ENCODE results near the gene OR2V1.
"Not testable (repeated sequence)": the region's sequence is repeated elsewhere in the genome, so short reads cannot be mapped to it uniquely, and the experiment has no call there.

OR2V1 gene

DNA sequence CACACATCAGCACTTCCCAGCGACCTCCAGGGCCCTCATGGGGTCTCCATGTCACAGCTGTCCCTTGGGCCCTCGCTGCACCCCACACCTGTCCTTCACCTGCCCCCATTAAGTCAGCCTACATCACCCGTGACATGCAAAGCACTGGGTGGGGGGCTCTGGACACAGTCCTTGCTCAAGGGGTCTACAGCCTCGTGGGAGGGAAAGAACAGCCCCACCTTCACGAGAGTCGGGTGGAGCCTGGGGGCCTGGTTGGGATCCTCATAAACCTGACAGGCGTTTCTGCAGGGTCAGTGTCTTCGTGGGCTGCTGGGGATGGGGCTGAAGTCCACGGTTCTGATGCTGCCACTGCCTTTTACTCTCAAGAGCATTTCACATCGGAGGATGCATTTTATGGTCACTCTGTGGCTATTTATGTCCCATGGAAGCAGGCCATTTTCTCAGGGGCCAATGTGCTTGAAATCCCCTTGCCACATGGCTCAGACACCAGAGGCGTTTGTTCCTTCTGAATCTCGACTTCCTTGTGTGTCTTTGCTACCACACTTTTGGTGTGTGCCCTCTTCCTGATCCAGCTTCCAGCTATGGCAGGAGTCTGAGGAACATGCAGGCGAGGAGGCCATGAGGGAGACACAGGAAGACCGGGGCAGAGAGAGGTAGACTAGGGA, at the start of gene OR2V1:
Gene OR2V1 (minus strand): TSS at position 338 of the 665 bp plus-strand sequence. CDS start 5,865 bp downstream, outside the sequence.
- no peak for DNase-seq

GRCh38 chr5:181177559-181177958, 46.6 kb upstream of the OR2V1 start:
- not testable (repeated sequence) for DNase-seq

- DNase-seq: no peak
Observed at GRCh38 chr5:181176254-181176952, 45.4 kb upstream of the OR2V1 start.

- DNase-seq: no peak
Observed at GRCh38 chr5:181173420-181174342, 42.7 kb upstream of the OR2V1 start.

DNA sequence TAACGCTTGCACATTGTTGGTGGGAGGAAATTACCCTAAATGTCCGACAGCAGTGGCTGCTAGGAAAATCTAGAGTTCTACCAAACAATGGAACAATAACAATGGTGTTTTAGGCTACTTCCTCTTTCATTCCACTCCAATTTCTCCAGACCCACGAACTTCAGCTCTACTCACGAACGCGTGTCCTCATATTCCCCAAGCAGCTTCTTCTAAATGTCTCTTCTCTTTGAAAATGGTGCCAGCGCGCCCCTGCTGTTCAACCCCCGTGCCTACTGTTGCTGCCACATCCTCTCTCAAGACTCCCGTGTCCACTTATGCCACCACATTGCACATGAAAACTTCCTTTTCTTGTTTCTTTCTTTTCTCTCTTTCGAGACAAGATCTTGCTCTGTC, 42.1 kb upstream of the OR2V1 start:
- no peak for DNase-seq

DNA sequence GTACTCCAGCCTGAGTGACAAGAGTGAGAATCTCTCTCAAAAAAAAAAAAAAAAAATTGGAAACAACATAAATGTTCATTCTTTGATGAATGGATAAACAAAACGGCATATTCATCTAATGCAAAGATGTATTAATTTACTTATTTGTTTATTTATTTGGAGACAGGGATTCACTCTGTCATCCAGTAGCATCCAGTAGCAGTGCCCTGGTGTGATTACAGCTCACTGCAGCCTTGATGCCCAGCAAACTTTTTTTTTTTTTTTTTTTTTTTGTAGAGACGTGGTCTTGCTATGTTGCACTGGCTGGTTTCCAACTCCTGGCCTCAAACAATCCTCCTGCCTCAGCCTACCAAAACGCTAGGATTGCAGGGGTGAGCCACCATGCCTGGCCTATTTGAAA, 40.8 kb upstream of the OR2V1 start:
- no peak for DNase-seq

DNA sequence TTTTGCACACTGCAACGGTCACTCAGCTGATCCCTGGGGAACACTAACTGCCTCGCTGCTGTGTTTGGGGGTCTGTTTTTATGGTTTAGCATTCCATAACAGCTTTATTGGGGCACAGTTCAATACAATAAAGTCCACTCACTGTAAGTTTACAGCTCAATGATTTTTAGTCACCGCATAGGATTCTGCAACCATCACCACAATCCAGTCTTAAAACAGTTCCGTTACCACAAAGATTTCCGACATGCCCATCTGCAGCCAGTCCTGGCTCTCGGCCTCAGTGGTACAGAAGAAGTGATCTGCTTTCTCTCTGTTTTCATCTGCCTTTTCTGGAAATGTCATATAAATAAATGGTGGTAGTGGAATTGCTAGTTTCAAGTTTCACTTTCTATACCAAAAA, 40.0 kb upstream of the OR2V1 start:
- no peak for DNase-seq

DNA sequence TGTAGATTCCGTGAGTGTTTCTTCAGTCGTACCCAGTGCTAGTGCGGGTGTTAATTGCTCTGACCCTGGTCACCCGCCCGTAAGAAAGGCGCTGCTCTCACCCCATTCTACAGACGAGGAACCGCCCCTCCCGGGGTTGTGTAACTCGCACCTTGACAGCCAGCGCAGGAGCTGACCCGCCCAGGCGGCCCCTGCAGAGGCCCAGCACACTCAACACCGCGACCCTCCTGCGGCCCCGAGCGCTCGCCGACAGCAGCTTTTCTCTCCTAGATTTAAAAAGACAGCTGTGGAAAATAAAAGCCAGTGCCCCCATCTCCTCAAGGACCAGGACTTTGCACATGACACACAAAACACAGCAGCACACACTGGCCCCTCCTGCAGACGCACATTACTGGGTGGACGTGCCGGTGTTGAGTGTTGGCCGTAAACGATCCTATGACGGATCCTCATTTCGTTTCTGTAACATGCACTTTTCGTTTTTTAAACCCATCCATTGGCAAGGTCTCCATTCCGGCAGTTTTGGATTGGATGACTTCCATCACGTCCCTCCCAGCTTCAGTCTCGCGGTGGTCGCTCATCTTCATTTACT, 39.4 kb upstream of the OR2V1 start:
- DNase-seq: no peak

DNA sequence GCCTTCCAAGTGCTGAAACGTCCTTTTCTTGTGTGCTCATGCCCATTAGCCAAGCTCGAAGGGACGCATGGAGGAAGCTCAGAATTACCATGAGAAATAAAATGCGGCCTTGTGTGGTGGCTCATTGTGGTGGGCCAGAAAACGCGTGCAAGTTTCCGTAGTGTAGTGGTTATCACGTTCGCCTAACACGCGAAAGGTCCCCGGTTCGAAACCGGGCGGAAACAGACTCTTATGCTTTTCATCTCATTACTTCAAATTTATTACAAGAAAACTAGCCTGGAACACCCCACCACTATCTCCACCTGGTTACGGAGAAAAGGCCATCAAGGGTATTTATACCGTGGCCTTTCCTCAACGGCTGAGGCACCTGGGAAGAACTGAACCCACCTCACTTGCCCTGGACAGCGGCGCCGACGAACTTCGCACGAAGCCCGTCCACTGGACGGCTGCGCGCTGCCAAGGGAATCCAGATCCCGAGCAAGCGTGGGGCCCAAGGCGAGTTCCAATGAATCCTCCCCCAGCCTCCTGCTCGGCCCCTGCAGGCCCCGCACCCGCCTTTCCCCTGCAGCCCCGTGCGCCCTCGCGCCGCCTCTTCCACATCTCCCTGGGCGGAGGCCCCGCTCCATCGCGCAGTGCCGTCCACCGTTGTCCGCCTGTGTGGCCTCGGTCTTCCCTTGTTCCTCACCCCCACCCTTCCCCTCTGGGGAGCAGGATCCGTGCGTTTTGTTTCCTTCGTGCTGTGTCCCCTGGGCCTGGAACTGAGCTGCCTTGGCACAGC, 38.7 kb upstream of the OR2V1 start:
- not testable (repeated sequence) for DNase-seq

DNA sequence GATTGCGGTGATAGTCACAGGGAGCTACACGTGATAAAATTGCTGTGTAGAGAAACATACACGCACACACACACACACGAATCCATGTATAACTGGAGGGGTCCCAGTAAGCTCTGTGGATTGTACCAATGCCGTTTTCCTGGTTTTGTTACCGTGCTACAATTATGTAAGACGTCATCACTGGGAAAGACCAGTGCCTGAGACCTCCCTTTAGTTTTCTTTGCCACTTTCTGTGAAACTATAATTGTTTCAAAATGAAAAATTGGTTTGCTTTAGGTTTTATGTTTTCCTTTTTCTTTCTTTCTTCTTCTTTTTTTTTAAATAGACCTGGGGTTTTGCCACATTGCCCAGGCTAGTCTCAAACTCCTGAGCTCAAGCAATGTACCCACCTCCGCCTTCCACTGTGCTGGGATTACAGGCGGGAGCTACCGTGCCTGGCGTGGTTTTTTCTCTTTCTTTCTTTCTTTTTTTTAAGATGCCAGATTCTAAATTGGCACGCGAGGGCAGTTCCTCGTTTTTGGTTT, 37.7 kb upstream of the OR2V1 start:
- DNase-seq: no peak

- DNase-seq: peak; percentile 47
Observed at GRCh38 chr5:181167814-181168488, 37.0 kb upstream of the OR2V1 start.

GRCh38 chr5:181166812-181167733, 36.1 kb upstream of the OR2V1 start:
- DNase-seq: no peak

GRCh38 chr5:181164076-181164952, 33.3 kb upstream of the OR2V1 start:
- DNase-seq: no peak

DNA sequence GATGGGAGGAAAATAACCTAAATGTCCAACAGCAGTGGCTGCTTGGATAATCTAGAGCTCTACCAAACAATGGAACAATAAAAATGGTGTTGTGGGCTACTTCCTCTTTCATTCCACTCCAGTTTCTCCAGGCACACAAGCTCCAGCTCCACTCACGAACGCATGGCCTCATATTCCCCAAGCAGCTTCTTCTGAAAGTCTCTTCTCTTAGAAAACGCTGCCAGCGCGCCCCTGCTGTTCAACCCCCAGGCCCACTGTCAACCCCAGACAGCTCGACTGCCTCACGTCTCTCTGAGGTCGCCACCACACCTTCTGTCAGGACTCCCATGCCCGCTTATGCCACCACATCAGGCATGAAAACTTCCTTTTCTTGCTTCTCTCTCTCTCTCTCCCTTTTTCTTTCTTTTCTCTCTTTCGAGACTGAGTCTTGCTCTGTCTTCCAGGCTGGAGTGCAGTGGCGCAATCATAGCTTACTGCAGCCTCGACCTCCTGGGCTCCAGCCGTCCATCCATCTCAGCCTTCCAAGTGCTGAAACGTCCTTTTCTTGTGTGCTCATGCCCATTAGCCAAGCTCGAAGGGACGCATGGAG, 32.6 kb upstream of the OR2V1 start:
- no peak for DNase-seq

GRCh38 chr5:181161534-181162175, 30.7 kb upstream of the OR2V1 start:
- no peak for DNase-seq

GRCh38 chr5:181160755-181161533, 30.0 kb upstream of the OR2V1 start:
- peak; percentile 76 for DNase-seq

GRCh38 chr5:181160152-181160754, 29.3 kb upstream of the OR2V1 start:
- peak; percentile 72 for DNase-seq

Data from NCI-H345 (cell line).